Common myeloid progenitor, CD34-positive (primary cell): ENCODE results near the gene MPND.
A peak's percentile ranks its signal among the peaks of the same experiment; 100 is the strongest.

Source experiments
- CTCF ChIA-PET: fragments of 350-600 bp; sonication (Branson Sonifier 250); formaldehyde crosslinking; loops from one replicate; lab custom pipeline; 2021; ENCODE audit warnings: antibody characterized with exemption; lab: Charles Lee
- POLR2A ChIA-PET: fragments of 350-600 bp; sonication (Branson Sonifier 250); formaldehyde crosslinking; loops from one replicate; lab custom pipeline; 2021; ENCODE audit warnings: antibody characterized with exemption; lab: Charles Lee
- DNase-seq, 3 donors: peaks; one replicate each; pipeline versions ENCODE4 v3.0.0 to v3.0.0-alpha.2; 2013
- H3K27ac ChIP-seq, 2 experiments: 1 replicate in 1 of 2; 2 replicates in 1 of 2; pipeline ENCODE4 v1.7.0; 2013; ENCODE audit warnings: inconsistent platforms in 2 of 2, low read length in 2 of 2, mild to moderate bottlenecking in 2 of 2, low read depth in 1 of 2, moderate library complexity in 1 of 2; ENCODE audit not compliant: severe bottlenecking in 2 of 2, insufficient read depth in 1 of 2, poor library complexity in 1 of 2
- H3K27me3 ChIP-seq, 5 experiments: replicated peaks in 2 of 5; 1 replicate in 3 of 5; 2 replicates in 2 of 5; pipeline versions ENCODE4 v1.6.1 to v1.7.0; 2013; ENCODE audit warnings: low read length in 4 of 5, mild to moderate bottlenecking in 2 of 5, moderate library complexity in 2 of 5, inconsistent platforms in 1 of 5; ENCODE audit not compliant: insufficient read depth in 5 of 5, control insufficient read depth in 4 of 5
- H3K36me3 ChIP-seq, 4 experiments: 1 replicate in 2 of 4; 2 replicates in 2 of 4; pipeline versions ENCODE4 v1.6.1 to v1.7.0; 2013; ENCODE audit warnings: low read length in 3 of 4, control low read depth in 1 of 4, mild to moderate bottlenecking in 1 of 4; ENCODE audit not compliant: control insufficient read depth in 4 of 4, insufficient read depth in 4 of 4
- H3K4me1 ChIP-seq, 4 experiments: 1 replicate in 3 of 4; 2 replicates in 1 of 4; pipeline versions ENCODE4 v1.6.1 to v1.7.1; 2013; ENCODE audit warnings: low read length in 3 of 4, mild to moderate bottlenecking in 3 of 4, control low read depth in 1 of 4, inconsistent platforms in 1 of 4, moderate library complexity in 1 of 4; ENCODE audit not compliant: control insufficient read depth in 4 of 4, insufficient read depth in 4 of 4; ENCODE audit errors: control extremely low read depth in 1 of 4
- H3K4me3 ChIP-seq, 7 experiments: 1 replicate in 4 of 7; 2 replicates in 3 of 7; pipeline versions ENCODE4 v1.5.1 to v1.7.0; 2013; ENCODE audit warnings: mild to moderate bottlenecking in 7 of 7, low read length in 6 of 7, moderate library complexity in 6 of 7, inconsistent platforms in 2 of 7, low read depth in 2 of 7, control low read depth in 1 of 7; ENCODE audit not compliant: insufficient read depth in 4 of 7, control insufficient read depth in 1 of 7; ENCODE audit errors: extremely low read depth in 1 of 7
- H3K9me3 ChIP-seq, 5 experiments: 1 replicate in 4 of 5; 2 replicates in 1 of 5; pipeline versions ENCODE4 v1.6.1 to v1.7.1; 2013; ENCODE audit warnings: low read length in 4 of 5, mild to moderate bottlenecking in 2 of 5, inconsistent platforms in 1 of 5, low read depth in 1 of 5, moderate library complexity in 1 of 5; ENCODE audit not compliant: control insufficient read depth in 4 of 5, insufficient read depth in 2 of 5; ENCODE audit errors: control extremely low read depth in 1 of 5
- WGBS: methylation state at CpG from one replicate; pipeline ENCODE4 v1.1.5; 2013; ENCODE audit not compliant: insufficient coverage; 5-methylcytosine and 5-hydroxymethylcytosine counted together

MPND gene

DNA sequence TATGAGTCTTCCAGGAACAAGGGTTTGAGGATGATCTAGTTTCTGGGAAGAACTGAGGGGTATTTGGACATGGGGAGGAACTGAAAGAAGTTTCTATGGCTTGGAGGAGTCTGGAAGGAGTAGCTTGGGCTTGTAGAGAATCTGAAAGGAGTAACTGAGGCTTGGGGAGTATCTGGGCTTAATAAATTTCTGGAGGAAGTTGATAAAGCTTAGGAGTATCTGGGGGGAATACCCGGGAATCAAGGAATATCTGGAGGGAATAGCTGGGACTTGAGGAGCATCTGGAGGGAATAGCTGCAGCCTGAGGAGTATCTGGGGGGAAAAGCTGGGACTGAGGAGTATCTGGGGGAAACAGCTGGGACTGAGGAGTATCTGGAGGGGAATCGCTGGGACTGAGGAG lies 22.9 kb upstream of the MPND start:
- POLR2A ChIA-PET = no interaction called here
- peaks cover 0 to 6% (median 1%) of the 10 kb centered on the region in 4 experiments for H3K4me1 ChIP-seq
- no peak overlapping the region for H3K27ac ChIP-seq
- DNase-seq = no peak
- H3K9me3 ChIP-seq = peaks cover 0 to 6% (median 0%) of the 10 kb centered on the region in 5 experiments
- H3K36me3 ChIP-seq = no peaks in the 10 kb centered on the region
- H3K27me3 ChIP-seq = peaks cover 0 to 3% (median 0%) of the 10 kb centered on the region in 5 experiments
- 100% methylated on average over 2 of the region's 2 CpGs for WGBS
- CTCF ChIA-PET = interaction anchor here (1.5 to 4.6 kb wide), 6 partner anchors 8 to 73 kb away, joined by 4 to 18 read pairs (median 8); partner anchors contain the start of gene YJU2
- no peak overlapping the region for H3K4me3 ChIP-seq

DNA sequence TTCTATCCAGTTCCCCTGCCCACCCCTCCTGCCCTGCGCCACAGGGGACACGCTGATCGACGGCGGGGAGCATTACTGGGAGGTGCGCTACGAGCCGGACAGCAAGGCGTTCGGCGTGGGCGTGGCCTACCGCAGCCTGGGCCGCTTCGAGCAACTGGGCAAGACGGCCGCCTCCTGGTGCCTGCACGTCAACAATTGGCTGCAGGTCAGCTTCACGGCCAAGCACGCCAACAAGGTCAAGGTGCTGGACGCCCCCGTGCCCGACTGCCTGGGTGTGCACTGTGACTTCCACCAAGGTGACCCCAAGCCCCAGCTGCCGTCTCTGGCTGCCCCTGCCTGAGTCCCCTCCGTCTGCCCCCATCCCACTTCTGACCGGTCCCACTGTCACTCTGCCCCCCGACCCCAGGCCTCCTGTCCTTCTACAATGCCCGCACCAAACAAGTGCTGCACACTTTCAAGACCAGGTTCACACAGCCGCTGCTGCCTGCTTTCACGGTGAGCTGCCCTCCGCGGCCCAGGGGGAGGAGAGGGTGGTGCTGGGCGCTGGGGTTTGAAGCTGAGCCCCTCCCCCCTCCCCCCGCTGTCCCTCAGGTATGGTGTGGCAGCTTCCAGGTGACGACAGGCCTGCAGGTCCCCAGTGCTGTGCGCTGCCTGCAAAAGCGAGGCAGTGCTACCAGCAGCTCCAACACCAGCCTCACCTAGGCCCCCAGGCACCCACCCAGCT lies 20.3 kb upstream of the MPND start:
- Histone ChIP-seq H3K27me3 (peaks cover 0 to 20% (median 7%) of the 10 kb centered on the region in 5 experiments), H3K27ac (no peak overlapping the region), H3K9me3 (peaks cover 0 to 6% (median 0%) of the 10 kb centered on the region in 5 experiments), H3K4me1 (peaks cover 0 to 22% (median 18%) of the 10 kb centered on the region in 4 experiments), H3K36me3 (no peaks in the 10 kb centered on the region), H3K4me3 (no peak overlapping the region)
- ChIA-PET CTCF (interaction anchor here (1.8 to 4.6 kb wide), 2 partner anchors 17 to 29 kb away, joined by 7 to 18 read pairs; no protein-coding TSS in a partner anchor), POLR2A (interaction anchor here (0.6 kb wide), 1 partner anchor 97 kb away, joined by 3 read pairs; no protein-coding TSS in a partner anchor)
- no peak for DNase-seq
- WGBS = 90% methylated on average over 31 of the region's 37 CpGs

DNA sequence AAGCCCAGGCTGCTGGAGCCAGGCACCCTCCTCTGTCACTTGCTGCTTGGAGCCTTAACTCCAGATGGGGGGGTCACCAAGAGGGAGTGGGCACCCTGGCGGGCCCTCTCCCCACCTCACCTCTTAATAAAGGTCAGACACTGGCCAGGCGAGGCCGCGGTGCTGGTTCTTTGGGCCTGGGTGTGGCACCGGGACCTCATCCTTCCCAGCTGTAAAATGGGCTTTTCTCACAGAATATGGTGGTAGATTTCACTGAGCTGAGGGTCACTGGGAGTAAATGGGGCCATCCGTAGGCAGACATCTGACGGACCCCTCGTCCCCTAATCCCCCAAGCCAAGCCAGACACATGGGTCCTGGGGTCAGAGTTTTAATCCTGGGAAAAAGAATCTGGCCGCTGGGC lies 19.7 kb upstream of the MPND start:
- POLR2A ChIA-PET = interaction anchor here (0.6 kb wide), 1 partner anchor 96 kb away, joined by 3 read pairs; no protein-coding TSS in a partner anchor
- Histone ChIP-seq H3K36me3 (no peaks in the 10 kb centered on the region), H3K4me3 (no peak overlapping the region), H3K27me3 (peaks cover 0 to 20% (median 7%) of the 10 kb centered on the region in 5 experiments), H3K27ac (no peak overlapping the region), H3K4me1 (peaks cover 0 to 23% (median 20%) of the 10 kb centered on the region in 4 experiments), H3K9me3 (peaks cover 0 to 6% (median 0%) of the 10 kb centered on the region in 5 experiments)
- CTCF ChIA-PET = interaction anchor here (1.8 kb wide), 1 partner anchor 28 kb away, joined by 7 read pairs; no protein-coding TSS in a partner anchor
- 92% methylated on average over 8 of the region's 9 CpGs for WGBS
- DNase-seq = no peak

DNA sequence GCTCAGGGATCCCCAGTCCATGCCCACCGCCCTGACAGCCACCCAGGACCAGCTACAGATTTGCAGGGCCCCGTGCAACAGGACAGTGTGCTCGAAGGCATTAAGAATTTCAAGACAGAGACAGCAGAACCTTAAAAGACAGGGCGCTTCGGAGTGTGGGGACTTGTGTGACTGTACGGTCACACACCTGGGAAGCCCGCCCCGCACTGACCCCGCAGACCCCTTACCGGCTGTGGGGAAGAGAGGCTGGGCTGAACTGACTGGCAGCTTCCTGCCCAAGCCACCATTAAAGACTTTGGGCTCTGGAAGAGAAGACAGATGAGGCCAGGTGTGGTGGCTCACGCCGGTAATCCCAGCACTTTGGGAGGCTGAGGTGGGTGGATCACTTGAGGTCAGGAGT lies 19.1 kb upstream of the MPND start:
- Histone ChIP-seq H3K27ac (no peak overlapping the region), H3K36me3 (no peaks in the 10 kb centered on the region), H3K4me3 (no peak overlapping the region), H3K4me1 (peaks cover 0 to 26% (median 23%) of the 10 kb centered on the region in 4 experiments), H3K9me3 (peaks cover 0 to 6% (median 0%) of the 10 kb centered on the region in 5 experiments), H3K27me3 (peaks cover 0 to 20% (median 7%) of the 10 kb centered on the region in 5 experiments)
- no peak for DNase-seq
- ChIA-PET CTCF (interaction anchor here (1.8 kb wide), 1 partner anchor 28 kb away, joined by 7 read pairs; no protein-coding TSS in a partner anchor), POLR2A (no interaction called here)
- 89% methylated on average over 10 of the region's 12 CpGs for WGBS

DNA sequence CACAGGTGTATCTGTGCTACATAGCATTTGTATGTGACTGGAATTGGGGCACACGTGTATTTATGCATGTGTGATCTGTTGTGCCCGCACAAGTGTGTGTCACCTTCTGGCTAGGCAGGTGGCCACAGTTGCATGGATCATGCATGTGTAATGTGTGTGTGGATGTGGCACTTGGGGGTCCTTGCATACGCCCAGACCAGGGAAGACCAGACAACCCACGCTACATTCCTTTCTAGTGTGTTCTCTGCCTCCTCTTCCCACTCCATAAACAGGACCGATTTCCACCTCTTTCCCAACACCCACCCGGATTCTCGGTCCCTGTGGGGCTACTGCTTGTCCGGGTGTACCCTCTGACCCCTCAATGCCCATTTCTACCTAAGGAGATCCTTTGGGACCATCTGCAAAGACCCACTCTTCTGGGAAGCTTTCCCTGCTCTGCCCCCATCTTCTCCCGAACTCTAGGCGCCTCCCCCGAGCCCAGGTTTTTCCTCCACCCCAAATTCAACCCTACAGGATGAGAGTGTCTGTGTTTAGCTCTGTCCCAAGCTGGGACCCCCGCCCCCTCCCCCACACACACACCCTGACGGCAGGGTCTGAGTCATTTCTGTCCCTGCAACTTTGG lies 17.0 kb upstream of the MPND start:
- Histone ChIP-seq H3K27ac (no peak overlapping the region), H3K27me3 (peaks cover 0 to 20% (median 7%) of the 10 kb centered on the region in 5 experiments), H3K9me3 (peaks cover 0 to 1% (median 0%) of the 10 kb centered on the region in 5 experiments), H3K4me3 (peak overlapping the region in 2 of 7 experiments; percentile 57 to 82), H3K4me1 (peaks cover 0 to 27% (median 24%) of the 10 kb centered on the region in 4 experiments), H3K36me3 (no peaks in the 10 kb centered on the region)
- 48% methylated on average over 7 of the region's 13 CpGs for WGBS
- CTCF ChIA-PET = interaction anchor here (1.5 kb wide), 1 partner anchor 26 kb away, joined by 3 read pairs; no protein-coding TSS in a partner anchor
- POLR2A ChIA-PET = no interaction called here
- DNase-seq = no peak

DNA sequence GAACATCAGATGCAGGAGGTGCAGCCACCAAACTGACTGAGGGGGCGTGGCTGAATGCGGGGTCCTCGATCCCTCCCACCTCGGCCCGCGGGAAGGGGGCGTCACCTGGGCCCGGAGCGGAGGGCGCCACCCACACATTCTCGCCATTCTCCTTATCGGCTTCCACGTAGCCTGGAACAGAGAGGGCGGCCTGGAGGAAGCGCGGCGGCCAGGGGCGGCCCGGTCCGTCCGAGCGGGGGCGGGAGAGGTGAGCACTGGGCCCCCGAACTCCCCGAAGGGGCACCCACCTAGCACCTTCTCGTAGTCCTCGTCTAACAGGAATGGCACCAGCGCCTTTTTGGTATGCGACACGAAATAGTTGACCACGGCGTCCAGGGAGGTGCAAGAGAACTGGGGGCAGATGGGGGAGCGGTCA lies 16.5 kb upstream of the MPND start:
- H3K9me3 ChIP-seq = no peaks in the 10 kb centered on the region
- H3K4me1 ChIP-seq = peaks cover 0 to 27% (median 24%) of the 10 kb centered on the region in 4 experiments
- WGBS = 2% methylated on average over 20 of the region's 33 CpGs
- no peaks in the 10 kb centered on the region for H3K36me3 ChIP-seq
- peak overlapping the region in 3 of 7 experiments; percentile 51 to 82 (median 57) for H3K4me3 ChIP-seq
- DNase-seq = peak in 2 of 3 donors; percentile 47 to 55
- ChIA-PET CTCF (interaction anchor here (1.5 kb wide), 1 partner anchor 25 kb away, joined by 3 read pairs; no protein-coding TSS in a partner anchor), POLR2A (no interaction called here)
- H3K27me3 ChIP-seq = peaks cover 0 to 20% (median 7%) of the 10 kb centered on the region in 5 experiments
- no peak overlapping the region for H3K27ac ChIP-seq
